GM10248 (cell line): Measurements from ENCODE around the gene PRKG1.

ENCODE experiments used
- CTCF ChIA-PET: fragments of 300-600 bp; sonication (Branson Sonifier 250); formaldehyde crosslinking; extraction: SDS; loops from one replicate; lab custom pipeline; 2021; ENCODE audit warnings: antibody characterized with exemption; lab: Yijun Ruan, JAX
- POLR2A ChIA-PET: fragments of 350-650 bp; sonication (Branson Sonifier 250); formaldehyde crosslinking; extraction: SDS; loops from one replicate; lab custom pipeline; 2020; ENCODE audit warnings: antibody characterized with exemption; lab: Yijun Ruan, JAX
- DNase-seq: peaks from one replicate; pipeline ENCODE4 v3.0.0; 2012; ENCODE audit errors: extremely low spot score
- CTCF ChIP-seq: IDR thresholded peaks from 2 replicates; pipeline ENCODE4 v1.5.1; 2012; ENCODE audit warnings: mild to moderate bottlenecking, low read depth; ENCODE audit errors: extremely low read depth, missing control alignments, control extremely low read depth

Gene PRKG1

GRCh38 chr10:52043811-52044210 is 969.5 kb downstream of the PRKG1 start:
- POLR2A ChIA-PET = no interaction called here
- CTCF ChIA-PET = interaction anchor here (1.6 kb wide), 1 partner anchor 8 kb away, joined by 5 read pairs; no protein-coding TSS in a partner anchor
- DNase-seq = no peak
- no peak for TF ChIP-seq CTCF

DNA sequence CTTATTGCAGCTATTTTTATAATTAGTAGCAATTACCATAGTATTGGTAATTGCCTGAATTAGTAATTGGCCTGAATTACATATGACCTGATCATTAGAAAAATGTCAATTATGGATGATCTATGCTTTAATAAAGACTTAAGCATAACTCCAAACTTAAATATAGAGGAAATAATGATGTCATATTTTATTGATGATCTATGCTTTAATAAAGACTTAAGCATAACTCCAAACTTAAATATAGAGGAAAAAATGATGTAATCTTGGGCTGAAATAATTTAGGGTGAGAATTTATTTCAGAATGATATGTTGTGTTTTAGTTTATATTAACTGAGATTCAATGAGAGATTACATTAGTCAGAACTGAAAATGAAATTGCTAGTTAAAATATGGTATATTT is 973.8 kb downstream of the PRKG1 start:
- POLR2A ChIA-PET = no interaction called here
- CTCF ChIA-PET = interaction anchor here (0.9 to 1.0 kb wide), 2 partner anchors 9 to 31 kb away, joined by 3 to 4 read pairs; no protein-coding TSS in a partner anchor
- no peak for DNase-seq
- TF ChIP-seq CTCF = no peak

GRCh38 chr10:52050429-52051047 is 976.3 kb downstream of the PRKG1 start:
- no peak for DNase-seq
- CTCF ChIA-PET = interaction anchor here (1.3 to 1.6 kb wide), 2 partner anchors 83 to 166 kb away, joined by 3 to 4 read pairs; no protein-coding TSS in a partner anchor
- POLR2A ChIA-PET = no interaction called here
- TF ChIP-seq CTCF = no peak

GRCh38 chr10:52053497-52053896 is 979.2 kb downstream of the PRKG1 start:
- POLR2A ChIA-PET = no interaction called here
- no peak for TF ChIP-seq CTCF
- CTCF ChIA-PET = no interaction called here
- DNase-seq = no peak

GRCh38 chr10:52056291-52056690 is 982.0 kb downstream of the PRKG1 start:
- ChIA-PET POLR2A (no interaction called here), CTCF (no interaction called here)
- no peak for TF ChIP-seq CTCF
- DNase-seq = no peak

DNA sequence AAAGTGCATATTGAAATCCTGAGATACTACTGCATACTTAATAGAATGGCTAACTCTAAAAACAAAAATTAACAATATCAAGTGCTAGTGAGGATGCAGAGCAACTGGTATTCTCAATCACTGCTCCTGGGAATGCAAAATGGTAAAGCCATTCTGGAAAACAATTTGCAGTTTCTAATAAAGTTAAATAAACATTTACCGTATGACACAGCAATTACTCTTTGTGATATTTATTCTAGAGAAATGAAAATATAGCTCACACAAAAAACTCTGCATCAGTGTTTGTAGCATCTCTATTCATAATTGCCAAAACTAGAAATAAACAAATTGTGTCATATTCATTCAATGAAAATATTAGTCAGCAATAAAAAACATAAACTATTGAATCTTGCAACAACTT is 984.8 kb downstream of the PRKG1 start:
- no peak for TF ChIP-seq CTCF
- ChIA-PET POLR2A (no interaction called here), CTCF (no interaction called here)
- DNase-seq = no peak
